GM23338 (cell line): ENCODE measurements around the gene ACAD9. TPM values are rescaled to one million over a fixed set of nuclear protein-coding genes. Genes with fewer than 3 reads are reported as not detected.

Experiments used
- ATAC-seq: fragments of 200-7000 bp; cut with Tn5 transposase; 3 replicates; pipeline ENCODE4 v1.9.1; 2020
- DNase-seq: peaks from one replicate; pipeline ENCODE4 v3.0.0-alpha.2; 2015; ENCODE audit warnings: low spot score
- H2AFZ ChIP-seq: fragments of 200-600 bp; sonication (generic); 2 replicates; pipeline ENCODE4 v1.8.0; 2016; ENCODE audit warnings: antibody characterized with exemption, mild to moderate bottlenecking, moderate library complexity
- H3F3A ChIP-seq: fragments of 200-600 bp; sonication (generic); replicated peaks from 2 replicates; pipeline ENCODE4 v1.8.0; 2017; ENCODE audit warnings: antibody characterized with exemption, mixed run types, low read depth
- H3K27ac ChIP-seq: fragments of 200-600 bp; sonication (generic); 2 replicates; pipeline ENCODE4 v1.6.1; 2016; ENCODE audit warnings: low read depth
- H3K27me3 ChIP-seq: fragments of 200-600 bp; sonication (generic); 2 replicates; pipeline ENCODE4 v1.8.0; 2016; ENCODE audit warnings: mild to moderate bottlenecking, mixed run types, moderate library complexity; ENCODE audit not compliant: insufficient read depth
- H3K36me3 ChIP-seq: fragments of 200-600 bp; sonication (generic); 2 replicates; pipeline ENCODE4 v1.8.0; 2016; ENCODE audit warnings: mild to moderate bottlenecking; ENCODE audit not compliant: insufficient read depth
- H3K4me1 ChIP-seq: fragments of 200-600 bp; sonication (generic); 2 replicates; pipeline ENCODE4 v1.8.0; 2016; ENCODE audit warnings: mild to moderate bottlenecking, moderate library complexity; ENCODE audit not compliant: insufficient read depth
- H3K4me2 ChIP-seq: fragments of 200-600 bp; sonication (generic); 2 replicates; pipeline ENCODE4 v1.7.1; 2017; ENCODE audit warnings: mixed run types
- H3K4me3 ChIP-seq: fragments of 200-600 bp; sonication (generic); 2 replicates; pipeline ENCODE4 v1.6.1; 2016; ENCODE audit warnings: mixed run types
- H3K79me2 ChIP-seq: fragments of 200-600 bp; sonication (generic); replicated peaks from 2 replicates; pipeline ENCODE4 v1.8.0; 2017; ENCODE audit warnings: mild to moderate bottlenecking; ENCODE audit not compliant: insufficient read depth
- H3K9me2 ChIP-seq: fragments of 200-600 bp; sonication (generic); 2 replicates; pipeline ENCODE4 v1.8.0; 2017; ENCODE audit not compliant: insufficient read depth
- H4K20me1 ChIP-seq: fragments of 200-600 bp; sonication (generic); replicated peaks from 2 replicates; pipeline ENCODE4 v1.8.0; 2017; ENCODE audit warnings: mild to moderate bottlenecking; ENCODE audit not compliant: insufficient read depth
- H3K27ac Mint-ChIP-seq: 2 replicates; pipeline ENCODE4 v1.8.0; 2020; ENCODE audit warnings: inconsistent platforms, mild to moderate bottlenecking, moderate library complexity, mixed read lengths
- H3K27me3 Mint-ChIP-seq: 3 replicates; pipeline ENCODE4 v1.8.0; 2022; ENCODE audit warnings: low read depth, mild to moderate bottlenecking, moderate library complexity, mixed read lengths, inconsistent platforms; ENCODE audit not compliant: insufficient read depth, poor library complexity
- H3K36me3 Mint-ChIP-seq: 3 replicates; pipeline ENCODE4 v1.8.0; 2021; ENCODE audit warnings: low read depth, mild to moderate bottlenecking, inconsistent platforms, moderate library complexity, mixed read lengths
- H3K4me1 Mint-ChIP-seq: 3 replicates; pipeline ENCODE4 v1.8.0; 2020; ENCODE audit warnings: mild to moderate bottlenecking, inconsistent platforms, mixed read lengths
- H3K4me3 Mint-ChIP-seq: 3 replicates; pipeline ENCODE4 v1.8.0; 2021; ENCODE audit warnings: moderate library complexity, mild to moderate bottlenecking, inconsistent platforms, mixed read lengths
- H3K9me3 Mint-ChIP-seq: 3 replicates; pipeline ENCODE4 v1.8.0; 2020; ENCODE audit warnings: moderate library complexity, mild to moderate bottlenecking, inconsistent platforms, mixed read lengths
- CREB1 ChIP-seq: fragments of 250-450 bp; sonication (Bioruptor Pico); IDR thresholded peaks from 2 replicates; pipeline ENCODE4 v1.5.0; 2020; ENCODE audit warnings: low read depth, mild to moderate bottlenecking, moderate library complexity
- CTCF ChIP-seq, 2 experiments: fragments of 200-600 bp in 1 of 2; sonication (generic) in 1 of 2; conservative IDR thresholded peaks; 2 replicates each; pipeline versions ENCODE4 v1.5.1 to v1.6.1; 2016 to 2017; ENCODE audit warnings: antibody characterized with exemption in 2 of 2, low read depth in 2 of 2, mild to moderate bottlenecking in 2 of 2, moderate library complexity in 1 of 2
- ETS1 ChIP-seq: IDR thresholded peaks from 2 replicates; pipeline ENCODE4 v1.6.1; 2016; ENCODE audit warnings: antibody characterized with exemption
- EZH2 ChIP-seq: fragments of 200-600 bp; sonication (generic); IDR thresholded peaks from one replicate; pipeline ENCODE4 v1.8.0; 2017; ENCODE audit warnings: antibody characterized with exemption, mild to moderate bottlenecking, low read depth; ENCODE audit not compliant: unreplicated experiment
- EZH2phosphoT487 ChIP-seq: fragments of 200-600 bp; sonication (generic); IDR thresholded peaks from one replicate; pipeline ENCODE4 v1.8.1; 2018; ENCODE audit warnings: antibody characterized with exemption; ENCODE audit not compliant: unreplicated experiment
- JUNB ChIP-seq: IDR thresholded peaks from one replicate; pipeline ENCODE4 v1.6.1; 2016; ENCODE audit warnings: antibody characterized with exemption; ENCODE audit not compliant: unreplicated experiment
- NANOG ChIP-seq: IDR thresholded peaks from 2 replicates; pipeline ENCODE4 v1.6.1; 2016; ENCODE audit warnings: antibody characterized with exemption, borderline replicate concordance
- POLR2AphosphoS5 ChIP-seq: IDR thresholded peaks from 2 replicates; pipeline ENCODE4 v1.6.1; 2016; ENCODE audit warnings: antibody characterized with exemption, low read depth
- REST ChIP-seq: IDR thresholded peaks from one replicate; pipeline ENCODE4 v1.6.1; 2018; ENCODE audit warnings: antibody characterized with exemption; ENCODE audit not compliant: unreplicated experiment
- STAT1 ChIP-seq: IDR thresholded peaks from one replicate; pipeline ENCODE4 v1.6.1; 2016; ENCODE audit warnings: antibody characterized with exemption; ENCODE audit not compliant: unreplicated experiment
- ZNF114 ChIP-seq: fragments of 250-450 bp; sonication (Bioruptor Pico); IDR thresholded peaks from 2 replicates; pipeline ENCODE4 v1.5.0; 2020; ENCODE audit warnings: mild to moderate bottlenecking, moderate library complexity
- ZNF331 ChIP-seq: fragments of 250-450 bp; sonication (Bioruptor Pico); IDR thresholded peaks from 2 replicates; pipeline ENCODE4 v1.5.0; 2020; ENCODE audit warnings: low read depth, mild to moderate bottlenecking, moderate library complexity
- ZNF462 ChIP-seq: fragments of 250-450 bp; sonication (Bioruptor Pico); IDR thresholded peaks from 2 replicates; pipeline ENCODE4 v1.5.0; 2020; ENCODE audit warnings: mild to moderate bottlenecking, moderate library complexity
- polyA plus RNA-seq: library from polyadenylated mRNA; unstranded; fragments of >200 nt; fragmentation: Nextera tagmentation; extraction: Ambion mirVana; gene quantifications from 2 replicates; pipeline ENCODE4 v1.2.1, GENCODE V29; 2016
- total RNA-seq: library from RNA; depleted of rRNA; stranded (reverse); fragments of >200 nt; shearing (Covaris generic); gene quantifications from 2 replicates; pipeline ENCODE4 v1.2.3, GENCODE V29; 2014

ACAD9 gene
- total and polyA plus RNA-seq, 2 experiments from 2014 or later: 21.2 to 36.4 TPM

- Histone ChIP-seq H3K4me3 (no peak overlapping the region), H3K79me2 (no peaks in the 10 kb centered on the region), H3K9me2 (no peaks in the 10 kb centered on the region), H4K20me1 (no peaks in the 10 kb centered on the region), H2AFZ (no peak overlapping the region), H3K4me2 (no peak overlapping the region), H3K27me3 (no peaks in the 10 kb centered on the region), H3K36me3 (no peaks in the 10 kb centered on the region; the same call in none of the 2 replicates), H3K4me1 (no peaks in the 10 kb centered on the region), H3F3A (no peaks in the 10 kb centered on the region), H3K27ac (no peak overlapping the region)
- Mint-ChIP-seq H3K27me3 (peaks cover 9% of the 10 kb centered on the region), H3K4me1 (peaks cover 3% of the 10 kb centered on the region; the same call in 2 of the 3 replicates), H3K27ac (no peak overlapping the region), H3K4me3 (no peak overlapping the region), H3K36me3 (peaks cover 33% of the 10 kb centered on the region), H3K9me3 (peaks cover 69% of the 10 kb centered on the region)
- DNase-seq (no peak), ATAC-seq (no peak)
- TF ChIP-seq POLR2AphosphoS5 (no peak), EZH2 (no peak), CTCF (conservative IDR thresholded peaks at IDR 0.05; ENCODE audit: low read depth in 2 of 2) (no peak), REST (no peak), ZNF114 (CRISPR knock-in tag) (no peak), ETS1 (no peak), JUNB (no peak), STAT1 (no peak), EZH2phosphoT487 (no peak), ZNF331 (no peak), ZNF462 (CRISPR knock-in tag) (no peak), NANOG (no peak), CREB1 (CRISPR knock-in tag) (no peak)
These were observed 25.6 kb upstream of the ACAD9 start for GRCh38 chr3:128853826-128854225.
